Measurements from ENCODE around the gene KLHL1. TPM values are rescaled to one million over a fixed set of nuclear protein-coding genes. Genes with fewer than 3 reads are reported as not detected.

The KLHL1 gene
- total and polyA plus RNA-seq, 4 donors, result not detected

DNA sequence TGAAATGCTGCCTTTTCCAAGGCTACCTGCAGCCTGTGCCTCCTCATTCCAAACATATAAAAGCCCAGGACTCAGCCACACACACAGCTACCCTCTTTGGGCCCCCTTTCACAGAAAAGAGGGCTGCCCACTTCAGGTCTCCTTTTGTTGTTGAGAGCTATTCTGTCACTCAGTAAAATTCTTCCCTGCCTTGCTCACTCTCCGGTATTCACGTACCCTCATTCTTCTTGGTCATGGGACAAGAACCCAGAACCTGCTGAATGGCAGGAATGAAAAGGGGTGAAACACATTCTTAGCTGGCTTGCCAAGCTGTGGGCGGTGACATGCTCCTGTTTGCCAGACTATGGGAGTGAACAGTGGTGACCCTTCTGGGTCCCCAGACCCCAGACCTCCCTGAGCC lies 338.6 kb downstream of the KLHL1 start:
- TF ChIP-seq RXRA (IDR thresholded peaks at IDR 0.05) (no peak), YY1 (IDR thresholded peaks at IDR 0.05) (no peak)
- Histone ChIP-seq H3K4me1 (ENCODE audit: control insufficient read depth in 4 of 4, insufficient read depth in 4 of 4, low read length in 3 of 4) (no peaks in the 10 kb centered on the region), H3K9ac (ENCODE audit: low read depth in 1 of 2, low read length in 2 of 2) (no peak overlapping the region), H3K27me3 (ENCODE audit: control insufficient read depth in 4 of 4, insufficient read depth in 4 of 4, low read length in 3 of 4) (no peaks in the 10 kb centered on the region), H3K4me3 (ENCODE audit: low read depth in 1 of 3, low read length in 3 of 3) (peak overlapping the region in 2 of 3 donors; percentile 0 to 30), H3K9me3 (ENCODE audit: control insufficient read depth in 4 of 4, low read length in 3 of 4) (peaks cover 0 to 11% (median 5%) of the 10 kb centered on the region in 4 donors), H3K27ac (ENCODE audit: low read depth in 1 of 2, low read length in 2 of 2) (no peak overlapping the region), H3K36me3 (ENCODE audit: control insufficient read depth in 4 of 4, insufficient read depth in 3 of 4, low read depth in 1 of 4, low read length in 3 of 4) (no peaks in the 10 kb centered on the region)
- DNase-seq (ENCODE audit: low spot score), result no peak
- 98% methylated on average over 3 of the region's 3 CpGs for WGBS

- WGBS, result 93% methylated on average over 1 of the region's 1 CpG
Measured at GRCh38 chr13:69761581-69761980, 346.7 kb downstream of the KLHL1 start.

More at GRCh38 chr13:69761581-69761980, 346.7 kb downstream of the KLHL1 start:
- no peaks in the 10 kb centered on the region for H3K4me1 ChIP-seq (ENCODE audit: control insufficient read depth in 4 of 4, insufficient read depth in 4 of 4, low read length in 3 of 4)
- no peaks in the 10 kb centered on the region for H3K27me3 ChIP-seq (ENCODE audit: control insufficient read depth in 4 of 4, insufficient read depth in 4 of 4, low read length in 3 of 4)
- no peak for DNase-seq (ENCODE audit: low spot score)
- H3K4me3 ChIP-seq (ENCODE audit: low read depth in 1 of 3, low read length in 3 of 3), result no peak overlapping the region
- no peaks in the 10 kb centered on the region for H3K9me3 ChIP-seq (ENCODE audit: control insufficient read depth in 4 of 4, low read length in 3 of 4)
- no peaks in the 10 kb centered on the region for H3K36me3 ChIP-seq (ENCODE audit: control insufficient read depth in 4 of 4, insufficient read depth in 3 of 4, low read depth in 1 of 4, low read length in 3 of 4)
- H3K9ac ChIP-seq (ENCODE audit: low read depth in 1 of 2, low read length in 2 of 2), result no peak overlapping the region
- H3K27ac ChIP-seq (ENCODE audit: low read depth in 1 of 2, low read length in 2 of 2), result no peak overlapping the region
- TF ChIP-seq EGR1 (IDR thresholded peaks at IDR 0.05; ENCODE audit: low read depth in 2 of 2) (no peak), HNF4G (IDR thresholded peaks at IDR 0.05) (no peak), NR2F2 (IDR thresholded peaks at IDR 0.05) (no peak), CTCF (IDR thresholded peaks at IDR 0.05; ENCODE audit: low read depth, low read length, missing input control) (no peak), JUND (IDR thresholded peaks at IDR 0.05) (no peak), FOXA2 (IDR thresholded peaks at IDR 0.05) (no peak), SP1 (IDR thresholded peaks at IDR 0.05) (no peak), RAD21 (IDR thresholded peaks at IDR 0.05) (no peak), FOXA1 (IDR thresholded peaks at IDR 0.05) (no peak), RXRA (IDR thresholded peaks at IDR 0.05) (no peak), HNF4A (conservative IDR thresholded peaks at IDR 0.05) (no peak)
- TF ChIP-seq, protein P1, sequence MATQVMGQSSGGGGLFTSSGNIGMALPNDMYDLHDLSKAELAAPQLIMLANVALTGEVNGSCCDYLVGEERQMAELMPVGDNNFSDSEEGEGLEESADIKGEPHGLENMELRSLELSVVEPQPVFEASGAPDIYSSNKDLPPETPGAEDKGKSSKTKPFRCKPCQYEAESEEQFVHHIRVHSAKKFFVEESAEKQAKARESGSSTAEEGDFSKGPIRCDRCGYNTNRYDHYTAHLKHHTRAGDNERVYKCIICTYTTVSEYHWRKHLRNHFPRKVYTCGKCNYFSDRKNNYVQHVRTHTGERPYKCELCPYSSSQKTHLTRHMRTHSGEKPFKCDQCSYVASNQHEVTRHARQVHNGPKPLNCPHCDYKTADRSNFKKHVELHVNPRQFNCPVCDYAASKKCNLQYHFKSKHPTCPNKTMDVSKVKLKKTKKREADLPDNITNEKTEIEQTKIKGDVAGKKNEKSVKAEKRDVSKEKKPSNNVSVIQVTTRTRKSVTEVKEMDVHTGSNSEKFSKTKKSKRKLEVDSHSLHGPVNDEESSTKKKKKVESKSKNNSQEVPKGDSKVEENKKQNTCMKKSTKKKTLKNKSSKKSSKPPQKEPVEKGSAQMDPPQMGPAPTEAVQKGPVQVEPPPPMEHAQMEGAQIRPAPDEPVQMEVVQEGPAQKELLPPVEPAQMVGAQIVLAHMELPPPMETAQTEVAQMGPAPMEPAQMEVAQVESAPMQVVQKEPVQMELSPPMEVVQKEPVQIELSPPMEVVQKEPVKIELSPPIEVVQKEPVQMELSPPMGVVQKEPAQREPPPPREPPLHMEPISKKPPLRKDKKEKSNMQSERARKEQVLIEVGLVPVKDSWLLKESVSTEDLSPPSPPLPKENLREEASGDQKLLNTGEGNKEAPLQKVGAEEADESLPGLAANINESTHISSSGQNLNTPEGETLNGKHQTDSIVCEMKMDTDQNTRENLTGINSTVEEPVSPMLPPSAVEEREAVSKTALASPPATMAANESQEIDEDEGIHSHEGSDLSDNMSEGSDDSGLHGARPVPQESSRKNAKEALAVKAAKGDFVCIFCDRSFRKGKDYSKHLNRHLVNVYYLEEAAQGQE (IDR thresholded peaks at IDR 0.05), result no peak
- TF ChIP-seq, protein P2, sequence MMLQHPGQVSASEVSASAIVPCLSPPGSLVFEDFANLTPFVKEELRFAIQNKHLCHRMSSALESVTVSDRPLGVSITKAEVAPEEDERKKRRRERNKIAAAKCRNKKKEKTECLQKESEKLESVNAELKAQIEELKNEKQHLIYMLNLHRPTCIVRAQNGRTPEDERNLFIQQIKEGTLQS (IDR thresholded peaks at IDR 0.05), result no peak
- TF ChIP-seq, protein P3, sequence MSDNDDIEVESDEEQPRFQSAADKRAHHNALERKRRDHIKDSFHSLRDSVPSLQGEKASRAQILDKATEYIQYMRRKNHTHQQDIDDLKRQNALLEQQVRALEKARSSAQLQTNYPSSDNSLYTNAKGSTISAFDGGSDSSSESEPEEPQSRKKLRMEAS (IDR thresholded peaks at IDR 0.05), result no peak

All from liver (tissue), 9 donors.